HG02852 (cell line): ENCODE measurements around the gene CXorf66.
"Not testable (repeated sequence)": the region's sequence is repeated elsewhere in the genome, so short reads cannot be mapped to it uniquely, and the experiment has no call there.

Experiments
- ATAC-seq: cut with Tn5 transposase; IDR thresholded peaks from one replicate; pipeline ENCODE4 v1.9.1; 2021; ENCODE audit warnings: mild to moderate bottlenecking, moderate library complexity; ENCODE audit not compliant: unreplicated experiment

Gene CXorf66

DNA sequence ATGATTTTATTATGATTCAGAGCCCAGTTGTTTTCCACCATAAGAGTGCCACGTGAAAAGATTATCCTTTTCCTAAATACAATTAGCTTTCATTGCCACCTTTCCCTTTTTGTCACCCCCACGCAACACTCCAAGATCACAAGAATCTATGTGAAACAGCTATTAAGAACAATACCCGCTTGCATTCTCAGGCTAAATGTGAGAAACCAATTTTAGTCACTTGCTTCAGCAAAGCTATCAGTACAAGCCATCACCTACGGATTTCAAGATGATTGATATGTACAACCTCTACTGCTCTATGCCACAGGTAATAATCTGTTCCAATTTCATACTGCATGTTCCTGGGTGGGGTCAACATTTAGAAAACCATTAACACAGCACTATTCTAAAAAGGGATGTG is 34.9 kb downstream of the CXorf66 start:
- ATAC-seq, result no peak

DNA sequence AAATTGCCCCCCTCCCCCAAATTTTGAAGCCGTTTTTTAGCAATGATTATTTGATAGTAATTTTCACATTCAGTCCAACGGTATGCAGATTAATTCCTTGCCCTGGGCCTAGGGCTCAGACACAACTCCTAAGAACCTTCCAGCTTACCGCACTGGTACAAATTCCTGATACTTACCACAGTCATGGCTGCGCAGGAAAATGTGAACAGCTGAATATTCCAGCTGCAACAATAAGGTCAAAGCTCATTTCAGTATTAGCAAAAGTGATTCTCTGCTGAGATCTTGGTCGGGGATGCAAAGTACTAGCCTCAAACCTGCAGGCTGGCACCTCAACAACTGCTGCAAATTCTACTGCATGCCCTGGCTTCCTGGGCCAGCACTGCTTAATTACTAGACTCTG is 35.4 kb downstream of the CXorf66 start:
- ATAC-seq, result no peak

DNA sequence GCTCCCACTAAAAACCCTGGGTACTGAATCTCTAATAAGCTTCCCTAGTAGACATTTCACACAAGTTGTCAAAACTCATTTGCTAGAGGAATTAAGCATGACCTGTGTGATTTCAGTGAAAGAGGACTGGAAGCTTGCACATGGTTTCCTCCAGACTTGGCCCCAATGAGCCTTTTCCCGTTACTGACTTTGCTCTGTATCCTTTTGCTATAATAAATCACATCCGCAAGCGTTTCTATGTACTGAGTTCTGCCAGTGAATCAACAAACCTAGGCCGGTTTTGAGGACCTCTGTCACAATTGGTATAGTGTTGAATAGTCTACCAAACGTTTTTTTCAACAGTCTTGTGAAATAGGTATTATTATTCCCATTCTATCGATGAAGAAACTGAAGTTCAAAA is 40.6 kb downstream of the CXorf66 start:
- ATAC-seq, result no peak

DNA sequence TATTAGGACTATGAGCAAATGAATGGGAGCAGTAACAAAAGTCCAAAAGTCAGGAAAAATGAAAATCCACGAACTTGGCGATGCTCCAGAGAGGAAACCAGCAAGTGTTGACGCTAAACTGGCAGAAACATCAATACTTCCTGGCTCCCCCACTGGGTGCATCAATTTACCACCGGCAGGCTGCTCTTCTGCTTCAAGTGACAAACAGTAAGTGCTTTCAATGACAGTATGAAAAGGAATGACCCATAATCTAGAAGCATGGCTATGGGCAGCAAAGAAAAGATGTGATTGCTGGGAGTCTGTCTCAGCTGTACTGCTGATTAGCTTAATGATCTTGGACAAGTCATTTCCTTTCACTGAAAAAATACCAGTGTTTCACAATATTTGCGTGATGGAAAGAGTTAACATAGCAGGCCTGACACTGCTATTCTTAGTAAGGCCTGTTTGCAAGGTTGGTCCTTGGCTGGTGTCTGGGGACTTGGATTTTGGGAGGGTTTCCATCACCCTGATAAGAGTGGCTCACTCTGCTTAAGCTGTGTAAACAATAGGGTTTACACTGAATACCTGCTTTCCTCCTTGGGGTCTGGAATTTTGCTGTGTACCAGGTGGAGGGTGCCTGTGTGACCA is 41.1 kb downstream of the CXorf66 start:
- ATAC-seq, result no peak

DNA sequence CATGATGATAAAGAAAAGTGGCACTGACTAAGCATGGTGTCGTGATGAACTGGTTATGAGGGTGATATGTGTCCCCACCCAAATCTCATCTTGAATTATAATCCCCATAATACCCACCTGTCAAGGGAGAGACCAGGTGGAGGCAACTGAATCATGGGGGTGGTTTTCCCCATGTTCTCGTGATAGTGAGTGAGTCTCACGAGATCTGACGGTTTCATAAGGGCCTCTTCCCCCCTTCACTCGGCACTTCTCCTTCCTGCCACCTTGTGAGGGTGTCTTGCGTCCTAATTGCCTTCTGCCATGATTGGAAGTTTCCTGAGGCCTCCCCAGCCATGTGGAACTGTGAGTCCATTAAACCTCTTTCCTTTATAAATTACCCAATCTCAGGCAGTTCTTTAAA is 44.2 kb downstream of the CXorf66 start:
- ATAC-seq, result not testable (repeated sequence)

DNA sequence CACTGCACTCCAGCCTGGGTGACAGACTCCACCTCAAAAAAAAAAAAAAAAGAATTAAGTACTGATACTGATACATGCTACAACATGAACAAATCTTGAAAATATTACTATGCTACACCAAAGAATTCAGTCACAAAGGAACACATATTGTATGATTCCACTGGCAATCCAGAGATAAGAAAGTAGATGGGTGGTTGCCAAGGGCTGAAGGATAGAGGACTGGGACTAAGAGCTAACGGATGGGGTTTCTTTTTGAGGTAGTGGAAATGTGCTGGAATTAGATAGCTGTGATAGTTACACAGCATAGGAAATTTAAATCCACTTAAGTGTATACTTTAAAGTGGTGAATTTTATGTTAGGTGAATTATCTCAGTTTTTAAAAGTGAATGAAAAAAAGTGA is 45.0 kb downstream of the CXorf66 start:
- no peak for ATAC-seq

DNA sequence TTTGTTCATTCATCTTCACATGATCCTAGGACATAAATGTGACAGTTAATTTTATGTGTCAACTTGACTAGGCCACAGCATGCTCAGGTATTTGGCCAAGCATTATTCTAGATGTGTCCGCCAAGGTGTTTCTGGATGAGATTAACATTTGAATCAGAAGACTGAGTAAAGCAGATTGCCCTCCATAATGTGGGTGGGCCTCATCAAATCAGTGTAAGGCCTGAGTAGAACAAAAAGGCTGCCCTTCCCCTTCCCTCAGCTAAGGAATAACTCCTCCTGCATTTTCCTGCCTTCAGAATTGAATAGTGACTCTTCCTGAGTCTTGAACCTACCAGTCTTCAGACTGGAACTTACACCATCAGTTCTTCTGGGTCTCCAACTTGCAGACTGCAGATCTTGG is 50.9 kb downstream of the CXorf66 start:
- ATAC-seq, result no peak

DNA sequence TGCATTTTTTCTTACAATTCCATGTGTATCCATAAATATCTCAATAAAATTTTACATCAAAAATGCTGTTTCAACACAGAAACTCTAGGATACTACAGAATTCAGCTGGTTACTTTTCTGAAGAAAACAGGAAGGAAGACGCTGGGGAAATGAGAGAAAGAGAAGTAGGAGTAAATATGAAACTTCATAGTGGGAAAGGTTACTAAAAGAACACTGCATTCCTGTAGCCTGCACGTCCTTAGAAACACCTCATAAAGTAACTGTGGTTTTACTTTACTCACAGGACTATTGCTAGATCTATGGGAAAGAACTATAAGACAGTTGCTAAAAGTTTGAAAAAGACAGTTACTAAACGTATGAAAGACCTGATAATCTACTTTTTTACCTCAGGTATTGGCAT is 55.6 kb downstream of the CXorf66 start:
- peak; percentile 63 for ATAC-seq

DNA sequence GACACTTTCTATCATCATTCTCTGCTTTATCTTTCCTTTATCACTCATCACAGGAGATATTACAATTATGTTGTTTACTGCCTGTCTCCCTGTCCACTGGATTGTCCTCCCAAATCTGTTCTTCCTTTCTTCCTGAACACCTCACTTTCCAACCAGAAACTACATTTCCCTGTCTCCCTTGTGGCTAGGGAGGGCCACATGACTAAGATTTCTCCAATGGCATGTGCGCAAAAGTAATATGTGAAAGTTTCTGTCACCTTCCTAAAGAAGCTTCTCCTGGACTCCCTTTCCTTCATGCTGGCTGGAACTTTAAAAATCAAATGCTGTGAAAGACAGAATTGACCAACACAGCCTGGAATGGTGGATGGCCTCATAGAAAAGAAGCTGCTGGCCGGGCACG is 58.2 kb downstream of the CXorf66 start:
- no peak for ATAC-seq

DNA sequence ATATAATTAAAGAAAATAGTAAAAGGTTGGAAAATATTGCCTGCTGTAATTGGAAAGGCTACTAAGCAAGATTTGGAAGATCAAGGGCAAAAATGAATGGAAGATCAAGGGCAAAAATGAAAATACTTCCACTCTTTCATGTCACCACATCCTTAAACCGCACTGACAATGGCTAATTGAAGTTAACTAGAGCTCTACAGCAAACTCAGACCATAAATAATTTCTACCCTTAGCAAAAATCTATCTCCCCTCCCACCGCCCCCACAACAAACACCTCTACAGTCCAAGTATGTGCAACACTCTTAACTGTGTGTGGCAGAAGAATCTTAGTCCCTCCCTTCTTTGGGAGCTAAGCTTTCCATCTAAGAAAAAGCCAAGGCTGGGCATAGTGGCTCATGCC is 59.6 kb downstream of the CXorf66 start:
- ATAC-seq, result no peak
